Neural cell (in vitro differentiated cells): ENCODE measurements around the gene IGSF11.

ENCODE experiments used
- MXI1 ChIP-seq: fragments of 450-650 bp; conservative IDR thresholded peaks from 2 replicates; pipeline ENCODE4 v1.6.1; 2014; ENCODE audit warnings: antibody characterized with exemption, mild to moderate bottlenecking; ENCODE audit not compliant: poor library complexity, severe bottlenecking
- TF ChIP-seq, protein P1 (sequence below): fragments of 450-650 bp; IDR thresholded peaks from 2 replicates; pipeline ENCODE4 v1.5.1; 2014; ENCODE audit warnings: antibody characterized with exemption, mild to moderate bottlenecking, moderate library complexity; ENCODE audit not compliant: poor library complexity, severe bottlenecking

DNA sequence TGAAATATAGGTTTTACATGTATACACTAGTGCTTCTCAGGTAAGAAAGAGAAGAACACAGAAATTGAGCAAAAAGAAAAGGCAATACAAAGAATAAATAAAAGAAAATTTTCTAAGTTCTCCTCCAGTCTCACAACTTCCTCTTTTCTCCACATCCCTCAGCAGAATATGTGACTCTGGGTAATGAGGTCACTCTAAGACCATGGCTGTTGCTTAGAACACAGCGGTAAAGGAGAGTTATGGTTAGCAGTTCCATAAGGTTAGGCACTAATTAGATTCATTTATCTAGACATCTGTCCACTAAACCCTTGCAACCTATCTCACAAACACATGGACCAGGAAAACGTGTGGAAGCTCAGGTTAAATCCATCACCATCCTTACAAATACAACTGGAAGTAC lies 47.9 kb downstream of the IGSF11 start:
- TF ChIP-seq, protein P1, sequence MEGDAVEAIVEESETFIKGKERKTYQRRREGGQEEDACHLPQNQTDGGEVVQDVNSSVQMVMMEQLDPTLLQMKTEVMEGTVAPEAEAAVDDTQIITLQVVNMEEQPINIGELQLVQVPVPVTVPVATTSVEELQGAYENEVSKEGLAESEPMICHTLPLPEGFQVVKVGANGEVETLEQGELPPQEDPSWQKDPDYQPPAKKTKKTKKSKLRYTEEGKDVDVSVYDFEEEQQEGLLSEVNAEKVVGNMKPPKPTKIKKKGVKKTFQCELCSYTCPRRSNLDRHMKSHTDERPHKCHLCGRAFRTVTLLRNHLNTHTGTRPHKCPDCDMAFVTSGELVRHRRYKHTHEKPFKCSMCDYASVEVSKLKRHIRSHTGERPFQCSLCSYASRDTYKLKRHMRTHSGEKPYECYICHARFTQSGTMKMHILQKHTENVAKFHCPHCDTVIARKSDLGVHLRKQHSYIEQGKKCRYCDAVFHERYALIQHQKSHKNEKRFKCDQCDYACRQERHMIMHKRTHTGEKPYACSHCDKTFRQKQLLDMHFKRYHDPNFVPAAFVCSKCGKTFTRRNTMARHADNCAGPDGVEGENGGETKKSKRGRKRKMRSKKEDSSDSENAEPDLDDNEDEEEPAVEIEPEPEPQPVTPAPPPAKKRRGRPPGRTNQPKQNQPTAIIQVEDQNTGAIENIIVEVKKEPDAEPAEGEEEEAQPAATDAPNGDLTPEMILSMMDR: no peak
- TF ChIP-seq MXI1: no peak
